Lower leg skin (tissue), 4 donors: ENCODE measurements around the gene STAT4. TPM values are rescaled to one million over a fixed set of nuclear protein-coding genes. Genes with fewer than 3 reads are reported as not detected.

Source experiments
- DNase-seq, 2 donors: peaks; one replicate each; pipeline ENCODE4 v3.0.0-alpha.2; 2019; ENCODE audit warnings: low spot score in 2 of 2
- H3K4me3 ChIP-seq: fragments of 200-600 bp; sonication (generic); 2 replicates; pipeline ENCODE4 v1.5.1; 2017; ENCODE audit warnings: mild to moderate bottlenecking, low read depth; ENCODE audit not compliant: poor library complexity, severe bottlenecking
- POLR2A ChIP-seq, 2 donors: fragments of 450-650 bp; IDR thresholded peaks; one replicate each; pipeline ENCODE4 v1.6.1; 2016 to 2017; ENCODE audit warnings: antibody characterized with exemption in 2 of 2, mild to moderate bottlenecking in 1 of 2, moderate library complexity in 1 of 2
- WGBS, 2 donors: methylation state at CpG; one replicate each; pipeline ENCODE4 v1.1.5; 2018; 5-methylcytosine and 5-hydroxymethylcytosine counted together
- intact Hi-C: fragments of 100-400 bp; cut with DNase I; formaldehyde crosslinking; loops from one replicate; pipeline ENCODE4 v1.15.0; 2023; ENCODE audit warnings: low total_unique reads
- total RNA-seq, 4 donors: library from RNA; depleted of rRNA; stranded (reverse); fragments of >200 nt; gene quantifications; one replicate each; pipeline ENCODE4 v1.1.0, GENCODE V29; 2016
- TF ChIP-seq, protein P1 (sequence below), 3 donors: fragments of 450-650 bp; IDR thresholded peaks; one replicate each; pipeline ENCODE4 v1.5.1; 2016; ENCODE audit warnings: antibody characterized with exemption in 3 of 3, mild to moderate bottlenecking in 3 of 3, moderate library complexity in 2 of 3

The STAT4 gene
- total RNA-seq, 4 donors from 2014 or later = 0.46 to 4.3 (median 1.3) TPM

DNA sequence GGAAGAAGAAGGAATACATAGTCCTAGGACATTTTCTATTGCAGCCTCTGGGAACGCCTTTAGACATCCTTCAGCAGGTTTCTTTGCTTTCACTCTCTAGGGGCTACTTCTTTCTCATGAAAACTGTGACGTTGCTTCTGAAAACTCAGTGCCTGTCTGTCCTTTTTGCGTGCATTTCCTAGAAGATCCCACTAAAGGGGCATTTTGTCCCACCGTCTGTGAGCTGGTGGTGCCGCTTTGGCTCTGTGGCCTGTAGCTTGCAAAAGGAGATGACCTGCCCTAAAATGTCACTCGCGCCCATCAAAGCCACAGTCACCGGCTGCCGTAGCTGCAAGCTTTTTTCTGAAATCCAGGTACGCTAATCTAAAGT, 579 bp downstream of the STAT4 start:
- intact Hi-C loops = loop anchor here (10.0 kb wide), 1 partner anchor 85 kb away; no protein-coding TSS in a partner anchor
- no peak for DNase-seq
- H3K4me3 ChIP-seq = peak overlapping the region; percentile 22
- TF ChIP-seq POLR2A (IDR thresholded peaks at IDR 0.05) = no peak
- TF ChIP-seq, protein P1, sequence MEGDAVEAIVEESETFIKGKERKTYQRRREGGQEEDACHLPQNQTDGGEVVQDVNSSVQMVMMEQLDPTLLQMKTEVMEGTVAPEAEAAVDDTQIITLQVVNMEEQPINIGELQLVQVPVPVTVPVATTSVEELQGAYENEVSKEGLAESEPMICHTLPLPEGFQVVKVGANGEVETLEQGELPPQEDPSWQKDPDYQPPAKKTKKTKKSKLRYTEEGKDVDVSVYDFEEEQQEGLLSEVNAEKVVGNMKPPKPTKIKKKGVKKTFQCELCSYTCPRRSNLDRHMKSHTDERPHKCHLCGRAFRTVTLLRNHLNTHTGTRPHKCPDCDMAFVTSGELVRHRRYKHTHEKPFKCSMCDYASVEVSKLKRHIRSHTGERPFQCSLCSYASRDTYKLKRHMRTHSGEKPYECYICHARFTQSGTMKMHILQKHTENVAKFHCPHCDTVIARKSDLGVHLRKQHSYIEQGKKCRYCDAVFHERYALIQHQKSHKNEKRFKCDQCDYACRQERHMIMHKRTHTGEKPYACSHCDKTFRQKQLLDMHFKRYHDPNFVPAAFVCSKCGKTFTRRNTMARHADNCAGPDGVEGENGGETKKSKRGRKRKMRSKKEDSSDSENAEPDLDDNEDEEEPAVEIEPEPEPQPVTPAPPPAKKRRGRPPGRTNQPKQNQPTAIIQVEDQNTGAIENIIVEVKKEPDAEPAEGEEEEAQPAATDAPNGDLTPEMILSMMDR (IDR thresholded peaks at IDR 0.05) = no peak
- 11 to 13% methylated on average over 10 of the region's 10 CpGs for whole genome bisulfite sequencing, 2 donors

DNA sequence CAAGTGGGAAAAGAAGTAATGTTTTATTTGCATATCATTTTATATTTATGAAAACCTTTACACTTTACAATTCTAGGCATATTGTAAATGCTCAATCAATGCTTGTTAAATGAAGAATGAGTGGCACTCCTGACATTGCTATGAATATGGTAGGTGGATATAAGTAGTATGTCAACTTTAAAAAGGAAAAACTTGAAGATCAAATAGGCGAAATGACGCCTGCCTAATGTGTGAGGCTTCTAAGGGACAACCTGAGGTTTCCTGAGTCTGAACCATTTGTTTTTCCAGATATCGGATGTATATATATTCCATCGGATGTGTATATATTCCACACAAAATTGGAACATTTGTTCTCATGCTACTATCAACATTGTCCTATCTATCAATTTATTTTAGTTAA, 1.4 kb downstream of the STAT4 start:
- H3K4me3 ChIP-seq = no peak overlapping the region
- TF ChIP-seq POLR2A (IDR thresholded peaks at IDR 0.05) = no peak
- TF ChIP-seq, protein P1 (IDR thresholded peaks at IDR 0.05) = no peak
- intact Hi-C loops = no loop called here
- WGBS, 2 donors = 90 to 96% methylated on average over 4 of the region's 4 CpGs
- no peak for DNase-seq

DNA sequence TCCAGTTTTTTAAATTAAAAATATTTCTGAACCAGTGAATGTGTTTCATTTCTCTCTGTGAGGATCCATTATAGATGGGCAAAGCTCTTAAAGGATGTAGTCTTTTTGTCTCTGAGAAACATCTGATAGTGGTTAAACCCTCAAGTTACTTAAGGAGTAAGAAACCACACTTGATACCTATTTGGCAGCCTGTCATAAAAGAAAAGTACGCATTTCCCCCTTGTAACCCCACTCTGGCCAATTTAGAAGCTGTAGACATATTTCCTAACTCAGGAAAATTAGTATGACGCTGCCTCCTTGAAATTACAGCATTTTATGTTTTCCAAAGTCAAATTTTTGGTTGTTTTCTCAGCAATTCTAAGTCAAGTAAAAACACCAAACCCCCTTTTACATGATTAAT, 2.0 kb downstream of the STAT4 start:
- intact Hi-C loops = no loop called here
- TF ChIP-seq POLR2A (IDR thresholded peaks at IDR 0.05) = no peak
- TF ChIP-seq, protein P1 (IDR thresholded peaks at IDR 0.05) = no peak
- no peak overlapping the region for H3K4me3 ChIP-seq
- 75 to 91% methylated on average over 2 of the region's 2 CpGs for WGBS, 2 donors
- no peak for DNase-seq

DNA sequence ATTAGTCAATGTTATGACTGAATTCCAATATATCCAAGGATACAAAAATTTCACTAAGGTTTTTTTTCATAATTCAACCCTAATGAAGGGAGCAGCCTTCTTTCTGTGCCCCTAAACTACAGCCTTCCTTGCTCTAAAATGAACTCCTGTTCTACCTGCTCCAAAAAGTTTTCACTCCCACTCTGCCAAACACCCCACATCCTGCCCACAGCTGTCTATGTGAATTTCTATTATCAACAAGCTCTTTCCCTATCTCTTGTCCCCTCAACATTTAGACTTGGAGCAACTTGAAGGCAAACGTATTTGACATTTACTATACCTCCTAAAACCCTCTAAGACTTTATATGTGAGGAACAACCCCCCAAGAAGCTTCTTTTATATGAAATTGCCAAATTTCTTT, 2.5 kb downstream of the STAT4 start:
- WGBS, 2 donors = 73 to 92% methylated on average over 1 of the region's 1 CpG
- intact Hi-C loops = no loop called here
- TF ChIP-seq, protein P1 (IDR thresholded peaks at IDR 0.05) = no peak
- TF ChIP-seq POLR2A (IDR thresholded peaks at IDR 0.05) = no peak

DNA sequence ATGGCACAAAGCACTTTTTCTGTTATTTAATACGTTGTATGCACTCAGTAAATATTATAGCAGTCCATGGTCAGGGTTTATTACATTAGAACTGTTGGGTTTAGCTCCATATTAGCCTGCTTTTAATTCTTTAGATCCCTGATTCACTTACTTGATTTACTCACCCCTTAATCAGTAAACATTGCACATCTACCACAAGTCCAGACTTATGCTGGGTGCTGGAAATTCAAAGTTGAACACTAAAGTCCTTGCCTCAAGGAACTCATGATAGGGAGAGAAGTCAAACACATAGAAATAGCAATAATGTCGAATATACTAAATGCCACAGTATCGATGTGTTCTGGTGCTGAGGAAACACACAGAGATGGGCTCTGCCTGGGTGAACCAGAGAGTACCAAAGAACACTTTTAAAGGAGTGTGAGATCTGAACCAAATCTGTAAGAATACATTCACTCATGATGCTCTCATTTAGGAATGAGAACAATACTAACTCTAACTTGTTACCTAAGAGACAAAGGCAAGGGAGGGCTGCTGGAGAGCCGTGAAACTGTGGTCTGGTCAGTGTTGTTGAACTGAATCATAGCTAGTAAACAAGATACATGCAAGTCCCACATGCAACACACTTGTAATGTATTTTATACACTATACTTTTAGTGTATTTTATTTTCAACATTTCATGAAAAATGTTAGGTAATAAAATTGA, 4.9 kb downstream of the STAT4 start:
- H3K4me3 ChIP-seq = no peak overlapping the region
- WGBS, 2 donors = 73 to 81% methylated on average over 4 of the region's 4 CpGs
- intact Hi-C loops = no loop called here
- no peak for DNase-seq
- TF ChIP-seq, protein P1 (IDR thresholded peaks at IDR 0.05) = no peak
- no peak for TF ChIP-seq POLR2A (IDR thresholded peaks at IDR 0.05)

More for the DNA sequence above, 2.5 kb downstream of the STAT4 start:
- no peak overlapping the region for H3K4me3 ChIP-seq
- no peak for DNase-seq

DNA sequence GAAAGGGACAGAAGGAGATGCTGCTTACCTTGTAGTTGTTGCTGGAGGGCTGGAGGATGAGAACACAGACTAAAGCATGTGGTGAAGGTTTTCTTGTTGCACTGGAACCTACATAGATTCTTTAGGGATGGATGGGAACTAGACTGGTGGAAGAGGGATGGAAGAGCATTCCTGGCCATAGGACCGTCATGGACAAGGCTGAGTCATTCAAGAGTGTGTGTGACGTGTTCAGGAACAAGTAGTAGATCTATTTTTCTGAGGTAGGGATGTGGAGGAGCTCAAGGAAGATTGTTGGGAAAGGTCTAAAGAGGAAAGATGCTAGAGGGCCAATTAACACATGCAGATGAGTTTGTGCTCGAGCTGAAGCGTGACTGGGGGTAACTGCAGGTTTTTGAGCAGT, 6.6 kb downstream of the STAT4 start:
- no peak for DNase-seq
- intact Hi-C loops = no loop called here
- TF ChIP-seq, protein P1 (IDR thresholded peaks at IDR 0.05) = no peak
- no peak for TF ChIP-seq POLR2A (IDR thresholded peaks at IDR 0.05)
- 82 to 90% methylated on average over 4 of the region's 4 CpGs for WGBS, 2 donors
- no peak overlapping the region for H3K4me3 ChIP-seq
